ENCODE results near the gene LRCOL1. TPM values are rescaled to one million over a fixed set of nuclear protein-coding genes. Genes with fewer than 3 reads are reported as not detected.

Gene LRCOL1
- total and polyA plus RNA-seq, 2 experiments from 2014 or later = 1.7 TPM; not detected in 1

DNA sequence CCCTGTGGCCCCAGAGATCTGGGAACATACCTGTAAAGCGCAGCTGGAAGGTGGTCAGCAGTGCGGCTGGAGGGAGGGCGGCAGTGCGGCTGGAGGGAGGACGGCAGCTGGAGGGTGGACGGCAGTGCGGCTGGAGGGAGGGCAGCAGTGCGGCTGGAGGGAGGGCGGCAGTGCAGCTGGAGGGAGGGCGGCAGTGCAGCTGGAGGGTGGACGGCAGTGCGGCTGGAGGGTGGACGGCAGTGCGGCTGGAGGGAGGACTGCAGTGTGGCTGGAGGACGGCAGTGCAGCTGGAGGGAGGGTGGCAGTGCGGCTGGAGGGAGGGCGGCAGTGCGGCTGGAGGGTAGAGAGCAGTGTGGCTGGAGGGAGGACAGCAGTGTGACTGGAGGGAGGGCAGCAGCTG, 23.5 kb downstream of the LRCOL1 start:
- peaks cover 5% of the 10 kb centered on the region for H3K4me1 Mint-ChIP-seq
- peaks cover 77% of the 10 kb centered on the region for H3K27me3 ChIP-seq (ENCODE audit: insufficient read depth)
- H3K36me3 Mint-ChIP-seq (ENCODE audit: low read depth) = no peaks in the 10 kb centered on the region; the same call in 2 of the 3 replicates
- no peak overlapping the region for H3K27ac ChIP-seq (ENCODE audit: low read depth)
- H3K9me3 Mint-ChIP-seq = peaks cover 3% of the 10 kb centered on the region; the same call in 1 of the 3 replicates
- H3K27me3 Mint-ChIP-seq (ENCODE audit: insufficient read depth, low read depth, poor library complexity) = peaks cover 76% of the 10 kb centered on the region
- H3K27ac Mint-ChIP-seq = no peak overlapping the region
- H3K4me1 ChIP-seq (ENCODE audit: insufficient read depth) = peaks cover 7% of the 10 kb centered on the region
- H3K4me3 Mint-ChIP-seq = no peak overlapping the region
- no peaks in the 10 kb centered on the region for H3K9me2 ChIP-seq (ENCODE audit: insufficient read depth)
- TF ChIP-seq CREB1 (CRISPR knock-in tag; IDR thresholded peaks at IDR 0.05; ENCODE audit: low read depth) (no peak), EZH2 (IDR thresholded peaks at IDR 0.05; ENCODE audit: low read depth, unreplicated experiment) (no peak), STAT1 (IDR thresholded peaks at IDR 0.05; ENCODE audit: unreplicated experiment) (no peak), ZNF331 (CRISPR knock-in tag; IDR thresholded peaks at IDR 0.05; ENCODE audit: low read depth) (no peak), NANOG (IDR thresholded peaks at IDR 0.05; ENCODE audit: borderline replicate concordance) (no peak), POLR2AphosphoS5 (IDR thresholded peaks at IDR 0.05; ENCODE audit: low read depth) (no peak), ZNF462 (CRISPR knock-in tag; IDR thresholded peaks at IDR 0.05) (no peak), EZH2phosphoT487 (IDR thresholded peaks at IDR 0.05; ENCODE audit: unreplicated experiment) (no peak), ZNF114 (CRISPR knock-in tag; IDR thresholded peaks at IDR 0.05) (no peak), JUNB (IDR thresholded peaks at IDR 0.05; ENCODE audit: unreplicated experiment) (no peak)
- TF ChIP-seq, protein P1, sequence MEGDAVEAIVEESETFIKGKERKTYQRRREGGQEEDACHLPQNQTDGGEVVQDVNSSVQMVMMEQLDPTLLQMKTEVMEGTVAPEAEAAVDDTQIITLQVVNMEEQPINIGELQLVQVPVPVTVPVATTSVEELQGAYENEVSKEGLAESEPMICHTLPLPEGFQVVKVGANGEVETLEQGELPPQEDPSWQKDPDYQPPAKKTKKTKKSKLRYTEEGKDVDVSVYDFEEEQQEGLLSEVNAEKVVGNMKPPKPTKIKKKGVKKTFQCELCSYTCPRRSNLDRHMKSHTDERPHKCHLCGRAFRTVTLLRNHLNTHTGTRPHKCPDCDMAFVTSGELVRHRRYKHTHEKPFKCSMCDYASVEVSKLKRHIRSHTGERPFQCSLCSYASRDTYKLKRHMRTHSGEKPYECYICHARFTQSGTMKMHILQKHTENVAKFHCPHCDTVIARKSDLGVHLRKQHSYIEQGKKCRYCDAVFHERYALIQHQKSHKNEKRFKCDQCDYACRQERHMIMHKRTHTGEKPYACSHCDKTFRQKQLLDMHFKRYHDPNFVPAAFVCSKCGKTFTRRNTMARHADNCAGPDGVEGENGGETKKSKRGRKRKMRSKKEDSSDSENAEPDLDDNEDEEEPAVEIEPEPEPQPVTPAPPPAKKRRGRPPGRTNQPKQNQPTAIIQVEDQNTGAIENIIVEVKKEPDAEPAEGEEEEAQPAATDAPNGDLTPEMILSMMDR (conservative IDR thresholded peaks at IDR 0.05; ENCODE audit: low read depth in 2 of 2) = no peak
- TF ChIP-seq, protein P2, sequence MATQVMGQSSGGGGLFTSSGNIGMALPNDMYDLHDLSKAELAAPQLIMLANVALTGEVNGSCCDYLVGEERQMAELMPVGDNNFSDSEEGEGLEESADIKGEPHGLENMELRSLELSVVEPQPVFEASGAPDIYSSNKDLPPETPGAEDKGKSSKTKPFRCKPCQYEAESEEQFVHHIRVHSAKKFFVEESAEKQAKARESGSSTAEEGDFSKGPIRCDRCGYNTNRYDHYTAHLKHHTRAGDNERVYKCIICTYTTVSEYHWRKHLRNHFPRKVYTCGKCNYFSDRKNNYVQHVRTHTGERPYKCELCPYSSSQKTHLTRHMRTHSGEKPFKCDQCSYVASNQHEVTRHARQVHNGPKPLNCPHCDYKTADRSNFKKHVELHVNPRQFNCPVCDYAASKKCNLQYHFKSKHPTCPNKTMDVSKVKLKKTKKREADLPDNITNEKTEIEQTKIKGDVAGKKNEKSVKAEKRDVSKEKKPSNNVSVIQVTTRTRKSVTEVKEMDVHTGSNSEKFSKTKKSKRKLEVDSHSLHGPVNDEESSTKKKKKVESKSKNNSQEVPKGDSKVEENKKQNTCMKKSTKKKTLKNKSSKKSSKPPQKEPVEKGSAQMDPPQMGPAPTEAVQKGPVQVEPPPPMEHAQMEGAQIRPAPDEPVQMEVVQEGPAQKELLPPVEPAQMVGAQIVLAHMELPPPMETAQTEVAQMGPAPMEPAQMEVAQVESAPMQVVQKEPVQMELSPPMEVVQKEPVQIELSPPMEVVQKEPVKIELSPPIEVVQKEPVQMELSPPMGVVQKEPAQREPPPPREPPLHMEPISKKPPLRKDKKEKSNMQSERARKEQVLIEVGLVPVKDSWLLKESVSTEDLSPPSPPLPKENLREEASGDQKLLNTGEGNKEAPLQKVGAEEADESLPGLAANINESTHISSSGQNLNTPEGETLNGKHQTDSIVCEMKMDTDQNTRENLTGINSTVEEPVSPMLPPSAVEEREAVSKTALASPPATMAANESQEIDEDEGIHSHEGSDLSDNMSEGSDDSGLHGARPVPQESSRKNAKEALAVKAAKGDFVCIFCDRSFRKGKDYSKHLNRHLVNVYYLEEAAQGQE (IDR thresholded peaks at IDR 0.05; ENCODE audit: unreplicated experiment) = no peak
- TF ChIP-seq, protein P3, sequence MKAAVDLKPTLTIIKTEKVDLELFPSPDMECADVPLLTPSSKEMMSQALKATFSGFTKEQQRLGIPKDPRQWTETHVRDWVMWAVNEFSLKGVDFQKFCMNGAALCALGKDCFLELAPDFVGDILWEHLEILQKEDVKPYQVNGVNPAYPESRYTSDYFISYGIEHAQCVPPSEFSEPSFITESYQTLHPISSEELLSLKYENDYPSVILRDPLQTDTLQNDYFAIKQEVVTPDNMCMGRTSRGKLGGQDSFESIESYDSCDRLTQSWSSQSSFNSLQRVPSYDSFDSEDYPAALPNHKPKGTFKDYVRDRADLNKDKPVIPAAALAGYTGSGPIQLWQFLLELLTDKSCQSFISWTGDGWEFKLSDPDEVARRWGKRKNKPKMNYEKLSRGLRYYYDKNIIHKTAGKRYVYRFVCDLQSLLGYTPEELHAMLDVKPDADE (IDR thresholded peaks at IDR 0.05) = no peak
- DNase-seq (ENCODE audit: low spot score) (no peak), ATAC-seq (no peak)
- peaks cover 6% of the 10 kb centered on the region; the same call in 1 of the 2 replicates for H4K20me1 ChIP-seq (replicated peaks; ENCODE audit: insufficient read depth)
- no peak overlapping the region for H2AFZ ChIP-seq
- H3K36me3 ChIP-seq (ENCODE audit: insufficient read depth) = no peaks in the 10 kb centered on the region
- no peaks in the 10 kb centered on the region for H3F3A ChIP-seq (replicated peaks; ENCODE audit: low read depth)
- H3K79me2 ChIP-seq (replicated peaks; ENCODE audit: insufficient read depth) = no peaks in the 10 kb centered on the region
- H3K4me2 ChIP-seq = no peak overlapping the region
- H3K4me3 ChIP-seq = no peak overlapping the region
